Prostate gland (tissue), 2 donors: ENCODE data around the gene SATB1.

ENCODE experiments used
- CTCF ChIP-seq, 4 experiments: fragments of 200-600 bp in 2 of 4; fragments of 450-650 bp in 2 of 4; sonication (generic) in 2 of 4; IDR thresholded peaks; 1 replicate in 3 of 4; 2 replicates in 1 of 4; pipeline ENCODE4 v1.5.1; 2016 to 2019; ENCODE audit warnings: antibody characterized with exemption in 4 of 4, mild to moderate bottlenecking in 2 of 4, moderate library complexity in 2 of 4
- POLR2A ChIP-seq: fragments of 450-650 bp; IDR thresholded peaks from one replicate; pipeline ENCODE4 v1.6.1; 2016; ENCODE audit warnings: antibody characterized with exemption, mild to moderate bottlenecking
- POLR2AphosphoS5 ChIP-seq: sonication (generic); formaldehyde crosslinking; IDR thresholded peaks from one replicate; pipeline ENCODE4 v1.6.1; 2017; ENCODE audit warnings: antibody characterized with exemption

- no peak for TF ChIP-seq POLR2A
- no peak for TF ChIP-seq CTCF (IDR thresholded peaks at IDR 0.05)
- no peak for TF ChIP-seq POLR2AphosphoS5
Observed at GRCh38 chr3:18366258-18366657, 58.9 kb downstream of the SATB1 start.
